ENCODE results near the gene RELB. TPM values are rescaled to one million over a fixed set of nuclear protein-coding genes. Genes with fewer than 3 reads are reported as not detected.

Gene RELB
- total RNA-seq, 4 donors from 2014 or later: 4.0 to 9.2 (median 6.0) TPM

GRCh38 chr19:44974857-44975256, 26.4 kb upstream of the RELB start:
- 88 to 100% methylated on average over 1 to 5 of the region's 5 CpGs for WGBS, 2 donors (ENCODE audit: low coverage in 1 of 2)
- no peaks in the 10 kb centered on the region for H3K9me3 ChIP-seq
- no peak overlapping the region for H3K4me3 ChIP-seq
- ATAC-seq: no peak
- no peaks in the 10 kb centered on the region for H3K4me1 ChIP-seq
- no peaks in the 10 kb centered on the region for H3K27me3 ChIP-seq
- TF ChIP-seq CTCF (IDR thresholded peaks at IDR 0.05): no peak
- TF ChIP-seq POLR2AphosphoS5 (IDR thresholded peaks at IDR 0.05): no peak
- no peak for TF ChIP-seq POLR2A (IDR thresholded peaks at IDR 0.05)
- TF ChIP-seq EP300 (IDR thresholded peaks at IDR 0.05): no peak
- H3K27ac ChIP-seq: no peak overlapping the region
- H3K36me3 ChIP-seq: peaks cover 0 to 97% of the 10 kb centered on the region in 2 donors

GRCh38 chr19:44975444-44975843, 25.8 kb upstream of the RELB start:
- ATAC-seq: no peak
- no peaks in the 10 kb centered on the region for H3K9me3 ChIP-seq
- H3K4me1 ChIP-seq: no peaks in the 10 kb centered on the region
- peaks cover 0 to 97% of the 10 kb centered on the region in 2 donors for H3K36me3 ChIP-seq
- no peak overlapping the region for H3K4me3 ChIP-seq
- no peak overlapping the region for H3K27ac ChIP-seq
- 96% methylated on average over 4 of the region's 4 CpGs; no CpG with 5 or more reads in 1 of the 2 donors for WGBS, 2 donors (ENCODE audit: low coverage in 1 of 2)
- H3K27me3 ChIP-seq: no peaks in the 10 kb centered on the region
- no peak for TF ChIP-seq EP300 (IDR thresholded peaks at IDR 0.05)
- TF ChIP-seq CTCF (IDR thresholded peaks at IDR 0.05): no peak

GRCh38 chr19:44984005-44984404, 17.3 kb upstream of the RELB start:
- no peak for ATAC-seq
- peaks cover 0 to 99% of the 10 kb centered on the region in 2 donors for H3K36me3 ChIP-seq
- H3K27me3 ChIP-seq: no peaks in the 10 kb centered on the region
- TF ChIP-seq EP300 (IDR thresholded peaks at IDR 0.05): no peak
- H3K9me3 ChIP-seq: no peaks in the 10 kb centered on the region
- 79 to 80% methylated on average over 4 of the region's 9 CpGs for WGBS, 2 donors (ENCODE audit: low coverage in 1 of 2)
- H3K4me3 ChIP-seq: no peak overlapping the region
- H3K4me1 ChIP-seq: peaks cover 0 to 3% (median 0%) of the 10 kb centered on the region in 3 donors
- H3K27ac ChIP-seq: no peak overlapping the region

- no peak for ATAC-seq
- TF ChIP-seq POLR2AphosphoS5 (IDR thresholded peaks at IDR 0.05) (no peak), EP300 (IDR thresholded peaks at IDR 0.05) (no peak), POLR2A (IDR thresholded peaks at IDR 0.05) (no peak), CTCF (IDR thresholded peaks at IDR 0.05) (no peak)
- Histone ChIP-seq H3K4me1 (peaks cover 0 to 5% (median 0%) of the 10 kb centered on the region in 3 donors), H3K9me3 (no peaks in the 10 kb centered on the region), H3K27ac (no peak overlapping the region), H3K36me3 (peaks cover 0 to 99% of the 10 kb centered on the region in 2 donors), H3K27me3 (no peaks in the 10 kb centered on the region), H3K4me3 (no peak overlapping the region)
- 100% methylated on average over 2 of the region's 4 CpGs; no CpG with 5 or more reads in 1 of the 2 donors for WGBS, 2 donors (ENCODE audit: low coverage in 1 of 2)
Observed at GRCh38 chr19:44985445-44985844, 15.8 kb upstream of the RELB start.

GRCh38 chr19:44986389-44986788, 14.9 kb upstream of the RELB start:
- TF ChIP-seq POLR2AphosphoS5 (IDR thresholded peaks at IDR 0.05) (no peak), POLR2A (IDR thresholded peaks at IDR 0.05) (no peak), CTCF (IDR thresholded peaks at IDR 0.05) (no peak), EP300 (IDR thresholded peaks at IDR 0.05) (no peak)
- no peaks in the 10 kb centered on the region for H3K9me3 ChIP-seq

More at GRCh38 chr19:44986389-44986788, 14.9 kb upstream of the RELB start:
- ATAC-seq: no peak
- Histone ChIP-seq H3K4me3 (no peak overlapping the region), H3K36me3 (peaks cover 0 to 100% of the 10 kb centered on the region in 2 donors), H3K27me3 (no peaks in the 10 kb centered on the region), H3K4me1 (peaks cover 0 to 5% (median 0%) of the 10 kb centered on the region in 3 donors), H3K27ac (no peak overlapping the region)
- WGBS, 2 donors (ENCODE audit: low coverage in 1 of 2): 80 to 86% methylated on average over 2 to 7 of the region's 7 CpGs

Data from gastroesophageal sphincter (tissue), 4 donors.